Prostate gland (tissue), 2 donors: Measurements from ENCODE around the gene VPS41. TPM values are rescaled to one million over a fixed set of nuclear protein-coding genes. Genes with fewer than 3 reads are reported as not detected.

Experiments used
- DNase-seq: peaks from one replicate; pipeline ENCODE4 v3.0.0-alpha.2; 2019; ENCODE audit warnings: low spot score
- H3K27ac ChIP-seq, 2 donors: fragments of 200-600 bp; sonication (generic); 2 replicates each; pipeline ENCODE4 v1.5.1; 2017 to 2019
- H3K27me3 ChIP-seq: fragments of 200-600 bp; sonication (generic); replicated peaks from 2 replicates; pipeline ENCODE4 v1.5.1; 2019; ENCODE audit not compliant: insufficient read depth
- H3K36me3 ChIP-seq, 2 donors: fragments of 200-600 bp; sonication (generic); 1 replicate in 1 of 2; 2 replicates in 1 of 2; pipeline versions ENCODE4 v1.5.1 to v1.8.1; 2017 to 2019
- H3K4me1 ChIP-seq: fragments of 200-600 bp; sonication (generic); replicated peaks from 2 replicates; pipeline ENCODE4 v1.5.1; 2019
- H3K4me3 ChIP-seq, 2 donors: fragments of 200-600 bp; sonication (generic); 2 replicates each; pipeline ENCODE4 v1.5.1; 2017 to 2019
- H3K9me3 ChIP-seq: fragments of 200-600 bp; sonication (generic); 2 replicates; pipeline ENCODE4 v1.5.1; 2017
- CTCF ChIP-seq, 4 experiments: fragments of 200-600 bp in 2 of 4; fragments of 450-650 bp in 2 of 4; sonication (generic) in 2 of 4; IDR thresholded peaks; 1 replicate in 3 of 4; 2 replicates in 1 of 4; pipeline ENCODE4 v1.5.1; 2016 to 2019; ENCODE audit warnings: antibody characterized with exemption in 4 of 4, mild to moderate bottlenecking in 2 of 4, moderate library complexity in 2 of 4
- POLR2A ChIP-seq: fragments of 450-650 bp; IDR thresholded peaks from one replicate; pipeline ENCODE4 v1.6.1; 2016; ENCODE audit warnings: antibody characterized with exemption, mild to moderate bottlenecking
- POLR2AphosphoS5 ChIP-seq: sonication (generic); formaldehyde crosslinking; IDR thresholded peaks from one replicate; pipeline ENCODE4 v1.6.1; 2017; ENCODE audit warnings: antibody characterized with exemption
- WGBS: methylation state at CpG from one replicate; pipeline ENCODE4 v1.1.5; 2018; 5-methylcytosine and 5-hydroxymethylcytosine counted together
- intact Hi-C: fragments of 100-400 bp; cut with DNase I; formaldehyde crosslinking; loops from one replicate; pipeline ENCODE4 v1.14.2; 2022
- total RNA-seq, 2 donors: library from RNA; depleted of rRNA; stranded (reverse); fragments of >200 nt; gene quantifications; one replicate each; pipeline ENCODE4 v1.1.0, GENCODE V29; 2016

Gene VPS41
- total RNA-seq, 2 donors from 2014 or later: 30.8 to 39.7 TPM

DNA sequence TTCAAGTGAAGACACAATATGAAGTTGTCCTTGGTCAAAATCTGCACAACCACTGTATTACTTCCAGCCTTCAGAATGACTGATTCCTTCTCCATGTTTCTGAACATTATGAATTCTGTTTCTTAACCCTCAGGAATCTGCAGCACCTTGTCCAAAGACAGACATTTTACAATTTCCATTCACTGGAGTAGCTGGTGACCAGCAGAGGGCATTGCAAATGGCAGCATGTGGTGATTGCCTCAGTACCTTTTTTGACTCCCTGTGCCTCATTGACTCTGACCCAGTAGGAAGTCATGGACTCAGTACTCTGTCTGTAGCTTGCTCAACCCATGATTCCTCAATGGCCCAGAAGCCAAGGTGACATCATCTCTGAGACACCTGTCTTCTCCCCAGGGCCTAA lies 879 bp upstream of the VPS41 start:
- no peaks in the 10 kb centered on the region for H3K27me3 ChIP-seq
- TF ChIP-seq CTCF (IDR thresholded peaks at IDR 0.05): no peak
- TF ChIP-seq POLR2AphosphoS5: no peak
- TF ChIP-seq POLR2A: no peak
- DNase-seq: no peak
- intact Hi-C loops: no loop called here
- no peaks in the 10 kb centered on the region for H3K9me3 ChIP-seq
- H3K27ac ChIP-seq: no peak overlapping the region
- no peaks in the 10 kb centered on the region for H3K4me1 ChIP-seq
- no peak overlapping the region for H3K4me3 ChIP-seq
- no peaks in the 10 kb centered on the region for H3K36me3 ChIP-seq

DNA sequence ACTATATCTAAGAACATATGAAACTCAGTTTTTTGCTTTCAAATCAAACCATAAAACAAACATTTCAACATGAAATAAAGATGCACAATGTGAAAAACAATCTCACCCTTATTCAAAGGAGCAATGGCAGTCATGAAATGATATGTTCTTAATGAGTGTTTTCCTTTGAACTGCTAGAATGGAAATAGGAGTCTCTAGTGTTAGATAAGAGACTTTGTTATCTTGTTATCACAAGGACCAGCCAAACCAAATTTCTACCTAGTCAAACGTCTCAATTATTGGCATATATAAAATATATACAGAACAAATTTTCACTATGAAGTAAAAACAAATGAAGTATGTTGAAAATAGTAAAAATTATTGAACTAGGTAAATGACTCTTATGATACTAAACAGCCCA lies 1.2 kb downstream of the VPS41 start:
- Histone ChIP-seq H3K36me3 (no peaks in the 10 kb centered on the region), H3K27me3 (no peaks in the 10 kb centered on the region), H3K9me3 (no peaks in the 10 kb centered on the region), H3K4me3 (no peak overlapping the region), H3K27ac (no peak overlapping the region), H3K4me1 (no peaks in the 10 kb centered on the region)
- no peak for DNase-seq
- intact Hi-C loops: no loop called here
- TF ChIP-seq POLR2A (no peak), CTCF (IDR thresholded peaks at IDR 0.05) (no peak), POLR2AphosphoS5 (no peak)
- WGBS: 31% methylated on average over 1 of the region's 1 CpG

DNA sequence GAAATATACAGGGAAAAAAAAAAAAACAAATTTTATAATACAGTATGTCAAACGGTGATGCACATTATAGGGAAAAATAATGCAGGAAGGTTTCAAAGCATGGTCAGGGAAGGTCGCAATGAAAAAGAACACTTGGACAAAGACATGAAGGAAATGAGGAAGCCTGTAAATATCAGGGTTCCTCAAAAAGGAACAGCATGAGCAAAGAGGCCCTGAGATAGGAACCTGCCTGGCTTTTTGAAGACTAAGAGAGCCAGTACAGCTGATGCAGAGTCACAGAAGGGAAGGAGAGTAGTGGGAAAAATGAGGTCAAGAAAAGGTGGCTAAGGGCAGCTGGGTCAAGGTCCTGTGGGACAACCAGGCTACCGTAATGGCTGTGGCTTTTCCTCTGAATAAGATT lies 1.9 kb downstream of the VPS41 start:
- no peaks in the 10 kb centered on the region for H3K27me3 ChIP-seq
- no peaks in the 10 kb centered on the region for H3K9me3 ChIP-seq
- no peak for DNase-seq
- no peak for TF ChIP-seq POLR2AphosphoS5
- no peak for TF ChIP-seq POLR2A
- no peak for TF ChIP-seq CTCF (IDR thresholded peaks at IDR 0.05)
- H3K4me3 ChIP-seq: no peak overlapping the region
- H3K36me3 ChIP-seq: no peaks in the 10 kb centered on the region
- 84% methylated on average over 3 of the region's 3 CpGs for WGBS
- intact Hi-C loops: no loop called here
- H3K4me1 ChIP-seq: no peaks in the 10 kb centered on the region
- H3K27ac ChIP-seq: no peak overlapping the region

- H3K4me1 ChIP-seq: no peaks in the 10 kb centered on the region
- H3K27me3 ChIP-seq: no peaks in the 10 kb centered on the region
- H3K36me3 ChIP-seq: no peaks in the 10 kb centered on the region
- intact Hi-C loops: no loop called here
- H3K9me3 ChIP-seq: no peaks in the 10 kb centered on the region
- DNase-seq: no peak
- H3K27ac ChIP-seq: no peak overlapping the region
- H3K4me3 ChIP-seq: no peak overlapping the region
- TF ChIP-seq POLR2AphosphoS5: no peak
- no peak for TF ChIP-seq POLR2A
- no peak for TF ChIP-seq CTCF (IDR thresholded peaks at IDR 0.05)
- WGBS: 87% methylated on average over 3 of the region's 3 CpGs
These were observed 3.8 kb downstream of the VPS41 start for GRCh38 chr7:38905056-38905759.

GRCh38 chr7:38903057-38903456 lies 5.9 kb downstream of the VPS41 start:
- TF ChIP-seq POLR2A (no peak), POLR2AphosphoS5 (no peak), CTCF (IDR thresholded peaks at IDR 0.05) (no peak)
- Histone ChIP-seq H3K4me1 (no peaks in the 10 kb centered on the region), H3K9me3 (no peaks in the 10 kb centered on the region), H3K27me3 (no peaks in the 10 kb centered on the region), H3K36me3 (no peaks in the 10 kb centered on the region), H3K4me3 (no peak overlapping the region), H3K27ac (no peak overlapping the region)
- intact Hi-C loops: no loop called here
- no peak for DNase-seq
